GM18907 (cell line): ENCODE data around the gene NADSYN1.
"Not testable (repeated sequence)": the region's sequence is repeated elsewhere in the genome, so short reads cannot be mapped to it uniquely, and the experiment has no call there.

Source experiments
- ATAC-seq: cut with Tn5 transposase; IDR thresholded peaks from one replicate; pipeline ENCODE4 v1.9.1; 2021; ENCODE audit warnings: mild to moderate bottlenecking, moderate library complexity; ENCODE audit not compliant: unreplicated experiment

NADSYN1 gene

DNA sequence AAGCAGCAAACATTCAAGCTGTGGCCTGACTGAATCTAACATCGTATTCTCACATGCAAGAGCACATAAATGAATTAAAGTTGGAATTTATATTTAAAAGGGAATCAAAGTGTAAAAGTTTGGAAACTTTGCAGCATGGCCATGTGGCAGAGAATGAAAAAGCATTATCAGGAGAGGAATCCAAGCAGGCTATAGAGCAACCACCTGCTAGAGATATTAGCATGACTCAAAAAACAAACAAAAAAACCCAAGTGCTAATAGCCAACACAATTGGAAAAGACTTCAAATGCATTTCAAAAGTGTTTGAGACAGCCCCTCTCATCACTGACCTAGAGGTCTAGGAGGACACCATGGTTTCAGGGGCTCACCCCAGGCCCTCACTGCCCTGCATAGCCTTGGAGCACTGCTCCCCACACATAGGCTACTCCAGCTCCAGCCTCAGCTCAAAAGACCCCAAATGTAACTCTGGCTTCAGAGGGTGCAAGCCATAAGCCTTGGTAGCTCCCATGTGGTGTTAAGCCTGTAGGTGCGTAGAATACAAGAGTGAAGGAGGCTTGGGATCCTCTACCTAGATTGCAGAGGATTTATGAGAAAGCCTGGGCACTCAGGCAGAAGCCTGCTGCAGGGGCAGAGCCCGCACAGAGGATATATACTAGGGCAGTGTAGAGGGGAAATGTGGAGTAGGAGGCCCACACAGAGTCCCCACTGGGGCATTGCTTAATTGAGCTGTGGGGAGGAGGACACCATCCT lies 72.4 kb downstream of the NADSYN1 start:
- no peak for ATAC-seq

DNA sequence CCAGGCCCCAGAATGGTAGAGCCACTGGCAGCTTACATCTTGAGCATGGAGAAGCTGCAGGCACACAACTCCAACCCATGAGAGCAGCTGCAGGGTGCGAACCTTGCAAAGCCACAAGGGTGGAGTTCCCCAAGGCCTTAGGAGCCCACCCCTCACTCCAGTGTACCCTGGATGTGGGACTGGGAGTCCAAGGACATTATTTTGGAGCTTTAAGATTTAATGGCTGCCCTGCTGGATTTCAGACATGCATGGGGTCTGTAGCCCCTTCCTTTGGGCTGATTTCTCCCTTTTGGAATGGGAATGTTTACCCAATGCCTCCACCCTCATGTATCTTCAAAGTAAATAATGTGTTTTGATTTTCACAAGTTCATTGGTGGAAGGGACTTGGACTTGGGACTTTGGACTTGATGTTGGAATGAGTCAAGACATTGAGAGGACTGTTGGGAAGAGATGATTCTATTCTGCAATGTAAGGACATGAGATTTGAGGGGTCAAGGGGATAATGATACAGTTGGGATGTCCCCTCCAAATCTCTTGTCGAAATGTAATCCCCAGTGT lies 73.0 kb downstream of the NADSYN1 start:
- ATAC-seq, result no peak

DNA sequence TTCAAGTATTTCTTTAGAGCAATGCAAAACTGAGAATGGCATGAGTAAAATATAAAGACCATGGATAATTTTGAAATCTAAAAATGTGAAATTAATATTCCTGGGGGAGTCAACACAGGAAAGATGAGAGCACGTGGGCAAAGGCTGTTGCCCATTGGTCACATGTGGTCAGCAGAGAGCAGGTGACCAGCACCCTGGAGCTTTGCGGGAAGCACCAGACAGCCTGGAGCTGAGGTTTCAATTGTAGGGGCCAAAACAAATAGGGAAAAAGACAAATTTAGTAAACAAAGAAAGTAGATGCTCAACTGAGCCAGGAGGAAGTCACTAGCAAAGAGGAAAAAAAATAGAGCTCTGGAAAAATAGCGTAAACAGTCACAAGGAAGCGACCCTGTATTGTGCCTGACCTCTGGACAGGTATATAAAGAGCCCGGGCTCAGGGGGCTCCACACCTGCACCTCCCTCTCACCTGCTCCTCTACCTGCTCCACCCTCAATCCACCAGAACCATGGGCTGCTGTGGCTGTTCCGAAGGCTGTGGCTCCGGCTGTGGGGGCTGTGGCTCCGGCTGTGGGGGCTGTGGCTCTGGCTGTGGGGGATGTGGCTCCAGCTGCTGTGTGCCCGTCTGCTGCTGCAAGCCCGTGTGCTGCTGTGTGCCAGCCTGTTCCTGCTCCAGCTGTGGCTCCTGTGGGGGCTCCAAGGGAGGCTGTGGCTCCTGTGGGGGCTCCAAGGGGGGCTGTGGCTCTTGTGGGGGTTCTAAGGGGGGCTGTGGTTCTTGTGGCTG lies 74.0 kb downstream of the NADSYN1 start, which contains the start of gene KRTAP5-7:
Gene KRTAP5-7, plus strand, starts transcription at position 472 of the 780 bp plus-strand sequence. Its CDS starts 34 bp downstream, at position 506.
- not testable (repeated sequence) for ATAC-seq

DNA sequence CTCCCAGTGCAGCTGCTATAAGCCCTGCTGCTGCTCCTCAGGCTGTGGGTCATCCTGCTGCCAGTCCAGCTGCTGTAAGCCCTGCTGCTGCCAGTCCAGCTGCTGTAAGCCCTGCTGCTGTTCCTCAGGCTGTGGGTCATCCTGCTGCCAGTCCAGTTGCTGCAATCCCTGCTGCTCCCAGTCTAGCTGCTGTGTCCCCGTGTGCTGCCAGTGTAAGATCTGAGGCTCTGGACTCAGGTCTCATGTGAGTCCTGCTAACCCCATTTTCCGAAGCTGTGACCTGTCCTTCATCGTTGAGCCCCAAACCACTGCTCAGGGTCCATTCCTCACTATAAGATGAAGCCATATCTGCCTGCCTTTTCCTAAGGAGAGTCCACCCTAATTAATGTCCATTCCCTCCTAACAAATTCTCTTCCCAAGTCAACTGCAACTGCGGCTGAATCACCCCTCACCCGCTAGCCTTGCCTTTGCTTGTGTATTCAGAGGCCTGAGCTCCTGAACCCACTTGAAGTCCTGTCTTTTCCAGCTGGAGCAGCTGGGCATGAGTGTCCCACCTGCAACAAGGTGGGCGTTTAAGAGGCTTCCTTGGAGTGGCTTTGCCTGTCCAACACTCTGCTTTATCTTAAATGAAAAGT lies 74.7 kb downstream of the NADSYN1 start:
- no peak for ATAC-seq

DNA sequence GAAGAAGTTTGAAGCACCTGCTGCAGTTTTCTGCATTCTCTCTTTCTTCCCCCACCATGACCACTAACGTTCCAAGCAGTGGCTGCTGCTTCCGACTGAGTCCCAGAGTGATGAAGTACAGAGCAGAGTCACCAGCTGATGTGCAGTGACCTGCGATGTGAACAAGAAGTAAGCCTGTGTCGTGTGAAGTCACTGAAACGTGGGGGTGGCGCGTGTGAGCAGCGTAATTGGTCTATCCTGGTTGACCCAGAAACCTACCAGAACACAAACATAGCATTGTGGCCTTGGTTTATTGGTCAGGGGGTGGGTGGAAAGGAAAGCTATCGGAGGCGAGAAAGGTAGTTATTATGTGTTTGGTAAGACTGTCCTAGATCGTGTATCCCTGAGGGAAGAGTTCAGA lies 77.6 kb downstream of the NADSYN1 start:
- no peak for ATAC-seq

DNA sequence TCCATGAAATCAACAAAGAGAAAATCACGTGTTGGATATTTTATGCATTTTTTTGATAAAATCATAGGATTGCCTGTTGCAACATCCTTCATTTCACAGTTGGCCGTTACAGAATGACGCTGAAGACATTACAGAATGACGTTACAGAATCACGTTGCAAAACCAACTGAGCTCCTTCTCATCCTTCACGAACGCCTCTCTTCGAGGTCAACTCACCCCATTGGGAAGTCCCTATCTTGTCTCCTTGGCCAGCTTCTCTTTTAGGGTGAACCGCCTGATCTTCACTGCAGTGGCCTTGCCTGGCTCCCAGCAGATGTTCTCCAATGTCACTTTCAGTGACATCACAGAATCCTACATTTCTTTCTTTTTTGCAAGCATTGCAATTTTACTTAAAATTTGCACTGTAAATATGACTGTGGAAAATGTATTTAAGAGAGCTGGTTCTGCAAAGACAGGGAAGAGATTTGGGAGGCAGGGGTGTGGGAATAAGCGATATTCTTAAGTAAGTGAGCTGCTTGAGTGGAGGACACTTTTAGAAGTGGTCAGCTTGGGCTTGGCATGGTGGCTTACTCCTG lies 79.1 kb downstream of the NADSYN1 start:
- no peak for ATAC-seq

DNA sequence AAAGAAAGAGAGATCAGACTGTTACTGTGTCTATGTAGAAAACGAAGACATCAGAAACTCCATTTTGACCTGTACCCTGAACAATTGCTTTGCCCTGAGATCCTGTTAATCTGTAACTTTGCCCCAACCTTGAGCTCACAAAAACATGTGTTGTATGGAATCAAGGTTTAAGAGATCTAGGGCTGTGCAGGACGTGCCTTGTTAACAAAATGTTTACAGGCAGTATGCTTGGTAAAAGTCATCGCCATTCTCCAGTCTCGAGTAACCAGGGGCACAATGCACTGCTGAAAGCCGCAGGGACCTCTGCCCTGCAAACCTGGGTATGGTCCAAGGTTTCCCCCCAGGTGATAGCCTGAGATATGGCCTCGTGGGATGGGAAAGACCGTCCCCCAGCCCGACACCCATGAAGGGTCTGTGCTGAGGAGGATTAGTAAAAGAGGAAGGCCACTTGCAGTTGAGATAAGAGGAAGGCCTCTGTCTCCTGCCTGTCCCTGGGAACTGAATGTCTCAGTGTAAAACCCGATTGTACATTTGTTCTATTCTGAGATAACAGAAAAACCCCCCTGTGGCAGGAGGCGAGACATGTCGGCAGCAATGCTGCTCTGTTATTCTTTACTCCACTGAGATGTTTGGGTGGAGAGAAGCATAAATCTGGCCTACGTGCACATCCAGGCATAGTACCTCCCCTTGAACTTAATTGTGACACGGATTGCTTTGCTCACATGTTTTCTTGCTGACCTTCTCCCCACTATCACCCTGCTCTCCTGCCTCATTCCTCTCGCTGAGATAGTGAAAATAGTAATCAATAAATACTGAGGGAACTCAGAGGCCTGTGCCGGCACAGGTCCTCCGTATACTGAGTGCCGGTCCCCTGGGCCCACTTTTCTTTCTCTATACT lies 82.0 kb downstream of the NADSYN1 start:
- ATAC-seq, result not testable (repeated sequence)

DNA sequence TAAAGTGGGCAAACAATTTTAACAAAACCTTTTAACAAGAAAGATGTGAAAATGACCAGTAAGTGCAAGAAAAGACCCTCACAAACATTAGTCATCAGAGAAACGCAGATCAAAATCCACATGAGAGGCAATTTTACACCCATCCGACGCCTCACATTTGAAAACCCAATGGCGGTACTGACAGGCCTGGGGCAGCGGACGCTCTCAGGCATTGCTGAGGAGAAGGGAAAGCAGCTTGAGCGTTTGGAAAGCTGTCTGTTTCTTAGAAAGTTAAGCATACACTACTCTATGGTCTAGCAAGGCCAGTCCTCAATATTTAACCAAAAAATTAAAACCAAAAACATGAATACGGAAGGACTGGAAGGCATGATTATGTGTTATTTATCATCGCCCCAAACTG lies 82.8 kb downstream of the NADSYN1 start:
- ATAC-seq, result no peak

DNA sequence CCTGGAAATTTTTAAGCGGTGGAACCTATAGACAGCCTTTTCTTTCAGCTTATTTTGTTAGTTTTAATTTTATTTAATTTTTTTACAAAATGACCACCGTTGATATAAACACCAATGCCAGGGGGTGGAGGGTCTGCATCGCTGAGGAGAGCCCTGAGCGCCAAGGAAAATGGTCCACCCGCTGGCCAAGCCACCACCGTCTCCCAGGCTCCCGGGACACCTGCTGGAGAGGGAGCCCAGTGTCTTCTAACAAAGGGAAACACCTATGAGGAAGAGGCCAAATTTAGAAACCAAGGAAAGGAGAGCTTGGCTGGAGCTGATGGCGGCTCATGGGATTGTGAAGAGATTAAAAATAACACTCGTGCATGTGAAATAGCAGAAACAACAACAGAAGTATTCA lies 84.5 kb downstream of the NADSYN1 start:
- no peak for ATAC-seq

DNA sequence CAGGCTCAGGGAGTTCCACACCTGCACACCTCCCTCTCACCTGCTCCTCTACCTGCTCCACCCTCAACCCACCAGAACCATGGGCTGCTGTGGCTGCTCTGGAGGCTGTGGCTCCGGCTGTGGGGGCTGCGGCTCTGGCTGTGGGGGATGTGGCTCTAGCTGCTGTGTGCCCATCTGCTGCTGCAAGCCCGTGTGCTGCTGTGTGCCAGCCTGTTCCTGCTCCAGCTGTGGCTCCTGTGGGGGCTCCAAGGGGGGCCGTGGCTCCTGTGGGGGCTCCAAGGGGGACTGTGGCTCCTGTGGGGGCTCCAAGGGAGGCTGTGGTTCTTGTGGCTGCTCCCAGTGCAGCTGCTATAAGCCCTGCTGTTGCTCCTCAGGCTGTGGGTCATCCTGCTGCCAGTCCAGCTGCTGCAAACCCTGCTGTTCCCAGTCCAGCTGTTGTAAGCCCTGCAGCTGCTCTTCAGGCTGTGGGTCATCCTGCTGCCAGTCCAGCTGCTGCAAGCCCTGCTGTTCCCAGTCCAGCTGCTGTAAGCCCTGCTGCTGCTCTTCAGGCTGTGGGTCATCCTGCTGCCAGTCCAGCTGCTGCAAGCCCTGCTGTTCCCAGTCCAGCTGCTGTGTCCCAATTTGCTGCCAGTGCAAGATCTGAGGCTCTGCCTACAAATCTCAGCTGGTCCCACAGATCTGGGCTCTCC lies 85.1 kb downstream of the NADSYN1 start, which contains the start of gene KRTAP5-8:
Gene KRTAP5-8, plus strand, starts transcription at position 49 of the 689 bp plus-strand sequence. Its CDS starts 31 bp downstream, at position 80.
- ATAC-seq, result not testable (repeated sequence)

DNA sequence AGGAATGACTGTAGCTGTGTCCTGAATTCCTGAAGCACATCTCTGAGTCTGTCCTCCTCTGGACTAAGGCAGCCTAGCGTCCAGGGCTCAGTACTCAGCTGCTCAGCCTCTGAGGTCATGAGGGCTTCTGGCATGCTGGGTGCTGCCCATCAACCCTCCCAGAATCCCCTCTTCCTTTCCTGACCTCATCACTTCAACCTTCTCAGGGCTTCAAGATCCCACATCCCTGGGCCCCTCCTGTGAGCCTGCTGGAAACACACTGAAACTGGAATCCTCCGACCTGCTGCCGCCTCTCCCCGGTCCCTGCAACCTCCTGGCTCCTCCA lies 85.6 kb downstream of the NADSYN1 start:
- ATAC-seq, result no peak

DNA sequence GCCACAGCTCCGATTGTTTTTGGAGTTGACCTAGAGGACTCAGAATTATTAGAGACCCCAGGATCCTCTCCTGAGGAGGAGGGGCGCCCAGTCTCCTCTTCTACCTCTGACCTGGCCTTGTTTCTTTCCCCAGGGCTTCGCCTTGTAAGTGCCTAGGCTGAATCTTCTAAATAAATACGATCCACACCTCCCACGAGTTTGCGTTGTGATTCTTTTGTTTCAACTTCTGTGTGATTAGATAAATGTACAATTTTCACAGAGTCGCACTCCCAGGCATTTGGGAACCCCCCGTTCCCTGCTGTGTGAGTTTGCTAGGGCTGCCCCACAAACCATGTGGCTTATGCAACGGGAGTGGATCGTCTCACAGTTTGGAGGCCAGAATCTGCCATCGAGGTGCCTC lies 86.0 kb downstream of the NADSYN1 start:
- ATAC-seq, result no peak

DNA sequence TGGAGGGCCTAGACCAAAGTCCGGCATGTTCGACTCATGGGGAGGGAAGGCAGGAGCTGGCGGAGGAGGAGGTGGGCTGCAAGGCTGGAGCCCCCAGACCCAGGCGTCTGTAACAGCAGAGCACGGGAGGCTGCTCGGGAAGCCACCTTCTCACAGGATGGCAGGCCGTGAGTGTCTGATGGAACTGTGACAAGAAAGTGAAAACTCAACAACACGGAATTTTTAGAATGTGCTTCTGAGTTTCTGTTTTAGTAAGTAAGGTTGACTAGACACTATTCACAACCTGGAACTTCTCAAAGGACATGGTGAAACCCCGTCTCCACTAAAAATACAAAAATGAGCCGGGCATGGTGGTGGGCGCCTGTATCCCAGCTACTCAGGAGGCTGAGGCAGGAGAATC lies 87.0 kb downstream of the NADSYN1 start:
- ATAC-seq, result not testable (repeated sequence)

DNA sequence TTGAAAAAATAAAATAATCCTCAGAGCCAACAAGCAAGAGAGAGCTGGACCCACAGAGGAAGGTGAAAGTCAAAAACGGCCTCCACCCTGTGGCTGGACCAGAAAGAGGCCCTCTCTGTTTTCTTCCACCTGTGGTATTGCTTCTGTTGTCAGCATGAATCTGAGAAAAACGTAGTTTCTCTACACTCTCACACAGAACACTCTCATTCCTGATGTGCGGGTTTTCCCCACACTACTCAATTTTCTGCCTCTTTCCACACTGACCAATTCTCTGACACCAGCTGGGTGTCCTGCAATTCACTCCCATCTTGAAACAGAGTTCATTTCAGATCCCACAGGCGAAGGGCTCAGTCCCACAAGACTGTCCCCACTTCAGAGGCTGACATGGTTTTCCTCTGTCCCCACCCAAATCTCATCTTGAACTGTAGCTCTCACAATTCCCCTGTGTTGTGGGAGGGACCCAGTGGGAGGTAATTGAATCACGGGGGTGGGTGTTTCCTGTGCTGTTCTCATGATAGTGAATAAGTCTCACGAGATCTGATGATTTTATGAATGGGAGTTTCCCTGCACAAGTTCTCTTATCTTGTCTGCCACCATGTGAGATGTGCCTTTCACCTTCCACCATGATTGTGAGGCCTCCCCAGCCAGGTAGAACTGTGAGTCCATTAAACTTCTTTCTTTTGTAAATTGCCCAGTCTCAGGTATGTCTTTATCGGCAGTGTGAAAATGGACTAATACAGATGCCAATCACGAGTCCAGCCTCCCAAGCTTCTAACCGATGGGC lies 87.7 kb downstream of the NADSYN1 start:
- not testable (repeated sequence) for ATAC-seq

DNA sequence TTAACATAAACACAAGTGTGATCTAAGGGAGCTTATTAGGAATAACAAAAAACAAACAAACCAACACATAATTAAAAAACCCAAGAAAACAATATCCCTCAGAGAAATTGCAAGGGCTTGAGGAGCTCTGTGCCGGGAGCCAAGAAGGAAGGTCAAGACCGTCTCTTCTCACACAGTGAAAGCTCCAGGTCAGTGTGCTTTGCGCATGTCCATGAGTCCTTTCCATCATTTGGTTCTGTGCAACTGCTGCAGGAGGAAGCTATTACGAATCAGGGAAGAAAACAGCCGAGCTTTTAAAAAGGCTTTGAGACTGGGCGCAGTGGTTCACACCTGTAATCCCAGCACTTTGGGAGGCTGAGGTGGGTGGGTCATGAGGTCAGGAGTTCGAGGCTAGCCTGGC lies 89.4 kb downstream of the NADSYN1 start:
- no peak for ATAC-seq

DNA sequence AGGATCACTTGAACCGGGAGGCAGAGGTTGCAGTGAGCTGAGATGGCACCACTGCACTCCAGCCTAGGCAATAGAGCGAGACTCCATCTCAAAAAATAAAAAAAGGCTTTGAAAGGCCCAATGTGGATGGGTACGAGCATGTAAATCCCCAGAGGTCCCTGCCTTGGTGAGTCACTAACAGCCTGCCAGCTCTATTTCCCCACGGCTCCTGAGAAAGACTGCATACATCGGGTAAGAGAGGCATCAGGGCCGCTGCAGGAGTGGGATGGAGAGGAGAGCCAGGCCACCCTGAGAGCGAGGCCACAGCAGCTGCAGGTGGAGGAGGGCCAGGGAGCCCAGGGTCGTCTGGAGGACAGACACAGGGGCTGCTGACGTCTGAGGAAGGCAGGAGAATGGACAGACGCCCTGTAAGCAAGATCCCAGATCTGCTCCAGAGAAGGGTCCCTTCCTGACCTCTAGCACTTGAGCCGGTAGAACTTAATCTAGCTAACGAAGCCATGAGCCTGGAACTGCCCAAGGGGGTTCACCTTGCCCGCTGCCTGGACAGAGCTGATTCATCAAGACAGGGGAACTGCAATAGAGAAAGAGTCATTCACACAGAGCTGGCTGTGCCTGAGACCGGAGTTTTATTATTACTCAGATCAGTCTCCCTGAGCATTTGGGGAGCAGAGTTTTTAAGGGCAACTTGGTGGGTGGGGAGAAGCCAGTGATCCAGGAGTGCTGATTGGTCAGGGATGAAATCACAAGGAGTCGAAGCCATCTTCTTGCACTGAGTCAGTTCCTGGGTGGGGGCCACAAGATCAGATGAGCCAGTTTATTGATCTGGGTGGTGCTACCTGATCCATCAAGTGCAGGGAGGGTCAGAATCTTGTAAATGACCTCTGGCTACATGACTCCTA lies 90.1 kb downstream of the NADSYN1 start:
- no peak for ATAC-seq

DNA sequence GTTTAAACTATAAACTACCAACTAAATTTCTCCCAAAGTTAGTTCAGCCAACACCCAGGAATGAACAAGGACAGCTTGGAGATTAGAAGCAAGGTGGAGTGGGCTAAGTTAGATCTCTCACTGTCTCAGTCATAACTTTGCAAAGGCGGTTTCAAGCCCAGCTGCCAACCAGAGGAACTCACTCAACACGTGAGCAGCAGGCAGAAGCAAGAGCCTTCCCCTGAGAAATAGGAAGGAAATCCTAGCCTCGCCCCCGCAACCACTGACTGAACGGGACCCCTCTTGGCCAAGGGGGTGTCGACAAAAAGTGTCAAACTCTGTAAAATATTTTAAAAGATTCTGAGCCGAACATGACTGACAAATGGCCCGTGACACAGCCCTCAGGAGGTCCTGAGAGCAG lies 90.9 kb downstream of the NADSYN1 start:
- no peak for ATAC-seq
